Measurements from ENCODE around the gene XAF1.

Gene XAF1

DNA sequence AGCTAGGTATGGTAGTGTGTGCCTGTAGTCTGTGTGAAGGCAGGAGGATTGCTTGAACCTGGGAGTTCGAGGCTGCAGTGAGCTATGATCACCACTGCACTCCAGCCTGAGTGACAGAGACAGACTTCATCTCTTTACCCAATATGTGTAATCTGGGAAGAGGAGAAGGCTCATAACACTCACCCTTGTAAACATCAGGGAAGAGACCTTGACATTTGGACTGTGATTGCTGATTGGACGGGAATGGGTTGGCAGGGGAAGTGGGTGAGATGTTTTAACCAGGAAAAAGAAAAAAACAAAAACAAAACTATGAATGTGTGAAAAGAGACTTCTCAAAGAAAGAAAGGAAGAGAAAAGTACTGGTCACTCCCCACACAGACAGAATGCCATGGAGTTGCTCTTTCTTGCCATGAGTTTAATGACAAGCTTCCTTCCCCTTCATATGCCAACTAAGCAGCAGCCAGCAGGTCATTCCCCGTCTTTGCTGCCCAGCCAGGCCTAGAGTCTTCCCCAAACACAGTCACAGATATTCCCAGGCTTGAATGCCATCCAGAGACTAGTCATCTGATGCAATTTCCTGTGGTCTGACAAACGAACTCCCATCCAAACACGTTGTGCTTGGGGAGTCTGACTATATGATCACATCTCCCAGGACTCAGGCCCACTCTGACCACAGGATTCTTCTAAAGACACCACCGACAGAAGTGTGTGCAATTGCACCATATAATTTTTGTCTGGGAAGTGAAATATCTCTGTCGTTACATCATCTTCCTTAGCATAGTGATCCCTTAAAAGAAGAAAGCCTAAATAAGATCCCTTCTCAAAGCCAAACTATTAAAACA lies 3.6 kb upstream of the XAF1 start:
- peak; percentile 65 for ATAC-seq
- TF ChIP-seq OSR1 (CRISPR knock-in tag; IDR thresholded peaks at IDR 0.05) (no peak), PPARA (CRISPR knock-in tag; IDR thresholded peaks at IDR 0.05; ENCODE audit: borderline replicate concordance) (no peak), ZNF565 (CRISPR knock-in tag; conservative IDR thresholded peaks at IDR 0.05; ENCODE audit: low read depth) (no peak), ARNTL (CRISPR knock-in tag; IDR thresholded peaks at IDR 0.05; ENCODE audit: borderline replicate concordance, low read depth) (no peak), ISL1 (CRISPR knock-in tag; IDR thresholded peaks at IDR 0.05) (no peak), ZFP3 (CRISPR knock-in tag; IDR thresholded peaks at IDR 0.05) (no peak), ZC3H10 (CRISPR knock-in tag; IDR thresholded peaks at IDR 0.05) (no peak), CSDC2 (CRISPR knock-in tag; IDR thresholded peaks at IDR 0.05) (no peak), BACH2 (CRISPR knock-in tag; IDR thresholded peaks at IDR 0.05; ENCODE audit: borderline replicate concordance) (no peak), ESRRG (CRISPR knock-in tag; IDR thresholded peaks at IDR 0.05) (no peak)
- TF ChIP-seq, protein P1, sequence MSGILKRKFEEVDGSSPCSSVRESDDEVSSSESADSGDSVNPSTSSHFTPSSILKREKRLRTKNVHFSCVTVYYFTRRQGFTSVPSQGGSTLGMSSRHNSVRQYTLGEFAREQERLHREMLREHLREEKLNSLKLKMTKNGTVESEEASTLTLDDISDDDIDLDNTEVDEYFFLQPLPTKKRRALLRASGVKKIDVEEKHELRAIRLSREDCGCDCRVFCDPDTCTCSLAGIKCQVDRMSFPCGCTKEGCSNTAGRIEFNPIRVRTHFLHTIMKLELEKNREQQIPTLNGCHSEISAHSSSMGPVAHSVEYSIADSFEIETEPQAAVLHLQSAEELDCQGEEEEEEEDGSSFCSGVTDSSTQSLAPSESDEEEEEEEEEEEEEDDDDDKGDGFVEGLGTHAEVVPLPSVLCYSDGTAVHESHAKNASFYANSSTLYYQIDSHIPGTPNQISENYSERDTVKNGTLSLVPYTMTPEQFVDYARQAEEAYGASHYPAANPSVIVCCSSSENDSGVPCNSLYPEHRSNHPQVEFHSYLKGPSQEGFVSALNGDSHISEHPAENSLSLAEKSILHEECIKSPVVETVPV (CRISPR knock-in tag; IDR thresholded peaks at IDR 0.05): no peak
- TF ChIP-seq, protein P2, sequence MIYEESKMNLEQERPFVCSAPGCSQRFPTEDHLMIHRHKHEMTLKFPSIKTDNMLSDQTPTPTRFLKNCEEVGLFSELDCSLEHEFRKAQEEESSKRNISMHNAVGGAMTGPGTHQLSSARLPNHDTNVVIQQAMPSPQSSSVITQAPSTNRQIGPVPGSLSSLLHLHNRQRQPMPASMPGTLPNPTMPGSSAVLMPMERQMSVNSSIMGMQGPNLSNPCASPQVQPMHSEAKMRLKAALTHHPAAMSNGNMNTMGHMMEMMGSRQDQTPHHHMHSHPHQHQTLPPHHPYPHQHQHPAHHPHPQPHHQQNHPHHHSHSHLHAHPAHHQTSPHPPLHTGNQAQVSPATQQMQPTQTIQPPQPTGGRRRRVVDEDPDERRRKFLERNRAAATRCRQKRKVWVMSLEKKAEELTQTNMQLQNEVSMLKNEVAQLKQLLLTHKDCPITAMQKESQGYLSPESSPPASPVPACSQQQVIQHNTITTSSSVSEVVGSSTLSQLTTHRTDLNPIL (CRISPR knock-in tag; IDR thresholded peaks at IDR 0.05; ENCODE audit: low read depth): no peak
- TF ChIP-seq, protein P3, sequence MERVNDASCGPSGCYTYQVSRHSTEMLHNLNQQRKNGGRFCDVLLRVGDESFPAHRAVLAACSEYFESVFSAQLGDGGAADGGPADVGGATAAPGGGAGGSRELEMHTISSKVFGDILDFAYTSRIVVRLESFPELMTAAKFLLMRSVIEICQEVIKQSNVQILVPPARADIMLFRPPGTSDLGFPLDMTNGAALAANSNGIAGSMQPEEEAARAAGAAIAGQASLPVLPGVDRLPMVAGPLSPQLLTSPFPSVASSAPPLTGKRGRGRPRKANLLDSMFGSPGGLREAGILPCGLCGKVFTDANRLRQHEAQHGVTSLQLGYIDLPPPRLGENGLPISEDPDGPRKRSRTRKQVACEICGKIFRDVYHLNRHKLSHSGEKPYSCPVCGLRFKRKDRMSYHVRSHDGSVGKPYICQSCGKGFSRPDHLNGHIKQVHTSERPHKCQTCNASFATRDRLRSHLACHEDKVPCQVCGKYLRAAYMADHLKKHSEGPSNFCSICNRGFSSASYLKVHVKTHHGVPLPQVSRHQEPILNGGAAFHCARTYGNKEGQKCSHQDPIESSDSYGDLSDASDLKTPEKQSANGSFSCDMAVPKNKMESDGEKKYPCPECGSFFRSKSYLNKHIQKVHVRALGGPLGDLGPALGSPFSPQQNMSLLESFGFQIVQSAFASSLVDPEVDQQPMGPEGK (CRISPR knock-in tag; IDR thresholded peaks at IDR 0.05; ENCODE audit: borderline replicate concordance): no peak
- TF ChIP-seq, protein P4, sequence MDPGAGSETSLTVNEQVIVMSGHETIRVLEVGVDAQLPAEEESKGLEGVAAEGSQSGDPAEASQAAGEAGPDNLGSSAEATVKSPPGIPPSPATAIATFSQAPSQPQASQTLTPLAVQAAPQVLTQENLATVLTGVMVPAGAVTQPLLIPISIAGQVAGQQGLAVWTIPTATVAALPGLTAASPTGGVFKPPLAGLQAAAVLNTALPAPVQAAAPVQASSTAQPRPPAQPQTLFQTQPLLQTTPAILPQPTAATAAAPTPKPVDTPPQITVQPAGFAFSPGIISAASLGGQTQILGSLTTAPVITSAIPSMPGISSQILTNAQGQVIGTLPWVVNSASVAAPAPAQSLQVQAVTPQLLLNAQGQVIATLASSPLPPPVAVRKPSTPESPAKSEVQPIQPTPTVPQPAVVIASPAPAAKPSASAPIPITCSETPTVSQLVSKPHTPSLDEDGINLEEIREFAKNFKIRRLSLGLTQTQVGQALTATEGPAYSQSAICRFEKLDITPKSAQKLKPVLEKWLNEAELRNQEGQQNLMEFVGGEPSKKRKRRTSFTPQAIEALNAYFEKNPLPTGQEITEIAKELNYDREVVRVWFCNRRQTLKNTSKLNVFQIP (CRISPR knock-in tag; IDR thresholded peaks at IDR 0.05; ENCODE audit: borderline replicate concordance, low read depth): no peak
- TF ChIP-seq, protein P5, sequence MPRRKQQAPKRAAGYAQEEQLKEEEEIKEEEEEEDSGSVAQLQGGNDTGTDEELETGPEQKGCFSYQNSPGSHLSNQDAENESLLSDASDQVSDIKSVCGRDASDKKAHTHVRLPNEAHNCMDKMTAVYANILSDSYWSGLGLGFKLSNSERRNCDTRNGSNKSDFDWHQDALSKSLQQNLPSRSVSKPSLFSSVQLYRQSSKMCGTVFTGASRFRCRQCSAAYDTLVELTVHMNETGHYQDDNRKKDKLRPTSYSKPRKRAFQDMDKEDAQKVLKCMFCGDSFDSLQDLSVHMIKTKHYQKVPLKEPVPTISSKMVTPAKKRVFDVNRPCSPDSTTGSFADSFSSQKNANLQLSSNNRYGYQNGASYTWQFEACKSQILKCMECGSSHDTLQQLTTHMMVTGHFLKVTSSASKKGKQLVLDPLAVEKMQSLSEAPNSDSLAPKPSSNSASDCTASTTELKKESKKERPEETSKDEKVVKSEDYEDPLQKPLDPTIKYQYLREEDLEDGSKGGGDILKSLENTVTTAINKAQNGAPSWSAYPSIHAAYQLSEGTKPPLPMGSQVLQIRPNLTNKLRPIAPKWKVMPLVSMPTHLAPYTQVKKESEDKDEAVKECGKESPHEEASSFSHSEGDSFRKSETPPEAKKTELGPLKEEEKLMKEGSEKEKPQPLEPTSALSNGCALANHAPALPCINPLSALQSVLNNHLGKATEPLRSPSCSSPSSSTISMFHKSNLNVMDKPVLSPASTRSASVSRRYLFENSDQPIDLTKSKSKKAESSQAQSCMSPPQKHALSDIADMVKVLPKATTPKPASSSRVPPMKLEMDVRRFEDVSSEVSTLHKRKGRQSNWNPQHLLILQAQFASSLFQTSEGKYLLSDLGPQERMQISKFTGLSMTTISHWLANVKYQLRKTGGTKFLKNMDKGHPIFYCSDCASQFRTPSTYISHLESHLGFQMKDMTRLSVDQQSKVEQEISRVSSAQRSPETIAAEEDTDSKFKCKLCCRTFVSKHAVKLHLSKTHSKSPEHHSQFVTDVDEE (CRISPR knock-in tag; IDR thresholded peaks at IDR 0.05): no peak

DNA sequence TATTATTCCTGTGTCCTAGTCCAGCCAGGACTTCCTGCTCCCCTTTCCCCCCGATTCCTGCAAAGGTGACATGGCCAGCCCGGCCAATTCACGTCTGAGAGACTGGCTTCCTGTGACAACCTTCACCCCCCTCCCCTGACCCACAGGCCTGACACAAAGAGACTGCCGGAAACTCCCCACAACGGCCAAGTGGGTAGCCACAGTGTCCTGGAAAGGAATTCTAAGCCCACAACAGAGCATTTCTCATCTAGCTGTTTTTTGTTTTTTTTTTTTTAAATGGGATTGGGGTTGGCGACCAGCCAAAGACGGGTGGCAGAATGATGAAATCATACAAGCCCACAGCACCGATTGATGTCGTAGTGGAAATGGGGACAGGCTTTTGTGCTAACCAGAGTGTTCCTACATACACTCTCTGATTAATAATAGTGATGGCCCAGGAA lies 2.8 kb upstream of the XAF1 start:
- peak; percentile 33; the same call in 2 of the 3 replicates for ATAC-seq
- TF ChIP-seq ZFP30 (CRISPR knock-in tag; IDR thresholded peaks at IDR 0.05): no peak

DNA sequence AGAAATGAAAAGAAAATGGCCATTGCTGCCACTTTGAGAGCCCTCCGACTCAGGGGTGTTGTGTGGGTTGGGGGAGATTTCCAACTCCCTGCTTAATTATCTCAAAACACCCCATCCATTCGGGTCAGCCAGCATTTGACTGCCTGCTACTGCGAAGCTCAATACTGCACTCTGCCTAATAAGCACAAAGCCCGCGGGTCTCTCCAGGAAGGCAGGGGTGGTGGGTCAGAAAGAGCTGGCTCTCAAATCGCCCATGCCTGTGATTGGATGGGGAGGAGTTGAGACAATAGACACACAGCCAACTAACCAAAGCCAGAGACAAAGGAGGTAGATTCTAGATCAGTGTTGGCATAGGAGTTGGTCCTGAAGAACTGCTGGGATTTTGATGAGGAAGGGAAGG lies 2.3 kb upstream of the XAF1 start:
- ATAC-seq: no peak
- TF ChIP-seq ZFP3 (CRISPR knock-in tag; IDR thresholded peaks at IDR 0.05): no peak
- TF ChIP-seq, protein P4 (CRISPR knock-in tag; IDR thresholded peaks at IDR 0.05; ENCODE audit: borderline replicate concordance, low read depth): no peak
- TF ChIP-seq ZNF70 (CRISPR knock-in tag; IDR thresholded peaks at IDR 0.05): no peak
- TF ChIP-seq, protein P3 (CRISPR knock-in tag; IDR thresholded peaks at IDR 0.05; ENCODE audit: borderline replicate concordance): no peak
- TF ChIP-seq TOX (CRISPR knock-in tag; IDR thresholded peaks at IDR 0.05; ENCODE audit: borderline replicate concordance): no peak
- no peak for TF ChIP-seq ZNF565 (CRISPR knock-in tag; conservative IDR thresholded peaks at IDR 0.05; ENCODE audit: low read depth)
- no peak for TF ChIP-seq CSDC2 (CRISPR knock-in tag; IDR thresholded peaks at IDR 0.05)
- TF ChIP-seq ARNTL (CRISPR knock-in tag; IDR thresholded peaks at IDR 0.05; ENCODE audit: borderline replicate concordance, low read depth): no peak
- TF ChIP-seq, protein P5 (CRISPR knock-in tag; IDR thresholded peaks at IDR 0.05): no peak
- no peak for TF ChIP-seq RARB (CRISPR knock-in tag; IDR thresholded peaks at IDR 0.05)
- no peak for TF ChIP-seq ESRRG (CRISPR knock-in tag; IDR thresholded peaks at IDR 0.05)
- TF ChIP-seq BACH2 (CRISPR knock-in tag; IDR thresholded peaks at IDR 0.05; ENCODE audit: borderline replicate concordance): no peak
